Placental pericyte (primary cell): ENCODE data around the gene SLC22A5. TPM values are rescaled to one million over a fixed set of nuclear protein-coding genes. Genes with fewer than 3 reads are reported as not detected.

ENCODE experiments used
- small RNA-seq: library from RNA; depleted of rRNA; stranded (forward); fragments of <200 nt; gene quantifications from one replicate; pipeline ENCODE3, GENCODE V24; 2012; ENCODE audit warnings: low replicate concordance
- total RNA-seq: library from RNA; depleted of rRNA; stranded (reverse); fragments of >200 nt; gene quantifications from 2 replicates; pipeline ENCODE4 v1.2.3, GENCODE V29; 2012

Gene SLC22A5
- 5.7 and 9.2 TPM in 2 replicates for total RNA-seq

DNA sequence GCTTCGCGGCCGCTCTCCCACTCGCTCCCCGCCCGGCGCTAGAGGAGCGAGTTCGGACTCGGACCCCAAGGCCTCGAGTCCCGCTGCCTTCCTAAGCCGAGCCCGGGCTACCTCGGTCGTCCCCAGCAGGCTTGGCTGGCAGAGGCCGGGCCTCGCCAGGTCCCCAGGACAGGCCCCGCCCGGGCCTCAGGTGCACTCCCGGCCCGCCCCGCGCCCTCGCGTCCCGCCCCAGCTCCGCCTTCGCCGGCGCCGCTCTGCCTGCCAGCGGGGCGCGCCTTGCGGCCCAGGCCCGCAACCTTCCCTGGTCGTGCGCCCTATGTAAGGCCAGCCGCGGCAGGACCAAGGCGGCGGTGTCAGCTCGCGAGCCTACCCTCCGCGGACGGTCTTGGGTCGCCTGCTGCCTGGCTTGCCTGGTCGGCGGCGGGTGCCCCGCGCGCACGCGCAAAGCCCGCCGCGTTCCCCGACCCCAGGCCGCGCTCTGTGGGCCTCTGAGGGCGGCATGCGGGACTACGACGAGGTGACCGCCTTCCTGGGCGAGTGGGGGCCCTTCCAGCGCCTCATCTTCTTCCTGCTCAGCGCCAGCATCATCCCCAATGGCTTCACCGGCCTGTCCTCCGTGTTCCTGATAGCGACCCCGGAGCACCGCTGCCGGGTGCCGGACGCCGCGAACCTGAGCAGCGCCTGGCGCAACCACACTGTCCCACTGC lies at the start of gene SLC22A5:
TSS of gene SLC22A5 (plus strand) at position 237 of the 707 bp plus-strand sequence. CDS start at position 500, 263 bp downstream.

Small RNA genes within 50 kb of the gene (small RNA-seq; reads per million reads assigned to genes)
- 0.13 reads per million for gene MIR3936

Other genes with a start within 250 kb of the SLC22A5 start
- 168 and 206 TPM in 2 replicates for gene P4HA2, start 141.9 kb upstream of the SLC22A5 start, total RNA-seq
- gene PDLIM4, start 112.0 kb upstream of the SLC22A5 start, total RNA-seq: 26.9 and 91.1 TPM in 2 replicates
- 12.5 and 34.1 TPM in 2 replicates for gene SLC22A4, start 75.3 kb upstream of the SLC22A5 start, total RNA-seq
- 58.0 and 94.3 TPM in 2 replicates for gene IRF1, start 121.1 kb downstream of the SLC22A5 start, total RNA-seq
- gene IL5, start 173.8 kb downstream of the SLC22A5 start, total RNA-seq: not detected in 2 replicates
- gene RAD50, start 187.3 kb downstream of the SLC22A5 start, total RNA-seq: 33.8 and 48.4 TPM in 2 replicates